HEK293T (cell line): ENCODE data around the gene POLR3G.

Experiments used
- CTCF ChIA-PET: fragments of 350-600 bp; formaldehyde crosslinking; extraction: SDS; loops from one replicate; lab custom pipeline; 2021; ENCODE audit warnings: antibody characterized with exemption, inconsistent platforms; lab: Yijun Ruan, JAX
- POLR2A ChIA-PET: fragments of 350-600 bp; formaldehyde crosslinking; extraction: SDS; loops from one replicate; lab custom pipeline; 2020; ENCODE audit warnings: antibody characterized with exemption, inconsistent platforms; lab: Yijun Ruan, JAX
- DNase-seq: peaks from one replicate; pipeline ENCODE4 v3.0.0; 2012; ENCODE audit warnings: mixed read lengths; ENCODE audit errors: extremely low spot score
- ARNT ChIP-seq: fragments of 450-650 bp; IDR thresholded peaks from 2 replicates; pipeline ENCODE4 v1.6.1; 2017; ENCODE audit warnings: mild to moderate bottlenecking
- BHLHE40 ChIP-seq: fragments of 450-650 bp; IDR thresholded peaks from 2 replicates; pipeline ENCODE4 v1.6.1; 2016; ENCODE audit warnings: mild to moderate bottlenecking, moderate library complexity, borderline replicate concordance
- CTBP1 ChIP-seq: fragments of 450-650 bp; IDR thresholded peaks from 2 replicates; pipeline ENCODE4 v1.6.1; 2016; ENCODE audit warnings: borderline replicate concordance
- ELF4 ChIP-seq: fragments of 450-650 bp; IDR thresholded peaks from 2 replicates; pipeline ENCODE4 v1.6.1; 2017; ENCODE audit warnings: antibody characterized with exemption
- FOXA1 ChIP-seq: fragments of 450-650 bp; IDR thresholded peaks from 2 replicates; pipeline ENCODE4 v1.6.1; 2016; ENCODE audit warnings: mild to moderate bottlenecking
- FOXK2 ChIP-seq: fragments of 450-650 bp; IDR thresholded peaks from 2 replicates; pipeline ENCODE4 v1.6.1; 2016; ENCODE audit warnings: mild to moderate bottlenecking
- FOXM1 ChIP-seq: fragments of 450-650 bp; IDR thresholded peaks from 2 replicates; pipeline ENCODE4 v1.6.1; 2017; ENCODE audit warnings: mild to moderate bottlenecking, borderline replicate concordance
- HDGF ChIP-seq: fragments of 450-650 bp; IDR thresholded peaks from 2 replicates; pipeline ENCODE4 v1.6.1; 2017; ENCODE audit warnings: antibody characterized with exemption, borderline replicate concordance
- L3MBTL2 ChIP-seq: fragments of 450-650 bp; conservative IDR thresholded peaks from 2 replicates; pipeline ENCODE4 v1.6.1; 2016; ENCODE audit warnings: mild to moderate bottlenecking
- LEF1 ChIP-seq: fragments of 450-650 bp; IDR thresholded peaks from 2 replicates; pipeline ENCODE4 v1.6.1; 2017; ENCODE audit warnings: mild to moderate bottlenecking, borderline replicate concordance
- NFRKB ChIP-seq: fragments of 450-650 bp; IDR thresholded peaks from 2 replicates; pipeline ENCODE4 v1.6.1; 2016; ENCODE audit warnings: mild to moderate bottlenecking, moderate library complexity
- SP1 ChIP-seq: fragments of 450-650 bp; IDR thresholded peaks from 2 replicates; pipeline ENCODE4 v1.6.1; 2017
- SUZ12 ChIP-seq: fragments of 450-650 bp; IDR thresholded peaks from 2 replicates; pipeline ENCODE4 v1.6.1; 2016; ENCODE audit warnings: mild to moderate bottlenecking
- TARDBP ChIP-seq: fragments of 450-650 bp; IDR thresholded peaks from 2 replicates; pipeline ENCODE4 v1.6.1; 2016
- ZNF384 ChIP-seq: fragments of 450-650 bp; IDR thresholded peaks from 2 replicates; pipeline ENCODE4 v1.6.1; 2016
- TF ChIP-seq, protein P1 (sequence below): fragments of 450-650 bp; IDR thresholded peaks from 2 replicates; pipeline ENCODE4 v1.6.1; 2016

POLR3G gene

GRCh38 chr5:90461288-90461687 is 13.4 kb upstream of the POLR3G start:
- DNase-seq = no peak
- no peak for TF ChIP-seq FOXA1
- TF ChIP-seq, protein P1, sequence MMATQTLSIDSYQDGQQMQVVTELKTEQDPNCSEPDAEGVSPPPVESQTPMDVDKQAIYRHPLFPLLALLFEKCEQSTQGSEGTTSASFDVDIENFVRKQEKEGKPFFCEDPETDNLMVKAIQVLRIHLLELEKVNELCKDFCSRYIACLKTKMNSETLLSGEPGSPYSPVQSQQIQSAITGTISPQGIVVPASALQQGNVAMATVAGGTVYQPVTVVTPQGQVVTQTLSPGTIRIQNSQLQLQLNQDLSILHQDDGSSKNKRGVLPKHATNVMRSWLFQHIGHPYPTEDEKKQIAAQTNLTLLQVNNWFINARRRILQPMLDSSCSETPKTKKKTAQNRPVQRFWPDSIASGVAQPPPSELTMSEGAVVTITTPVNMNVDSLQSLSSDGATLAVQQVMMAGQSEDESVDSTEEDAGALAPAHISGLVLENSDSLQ = peak; percentile 50
- no peak for TF ChIP-seq FOXM1
- TF ChIP-seq HDGF = no peak
- no peak for TF ChIP-seq BHLHE40
- TF ChIP-seq TARDBP = no peak
- ChIA-PET CTCF (interaction anchor here (0.6 to 0.8 kb wide), 2 partner anchors 318 to 1781 kb away, joined by 3 read pairs; no protein-coding TSS in a partner anchor), POLR2A (interaction anchor here (1.3 to 1.4 kb wide), 2 partner anchors 11 to 13 kb away, joined by 5 to 9 read pairs; partner anchors contain the start of genes MBLAC2 and POLR3G)

DNA sequence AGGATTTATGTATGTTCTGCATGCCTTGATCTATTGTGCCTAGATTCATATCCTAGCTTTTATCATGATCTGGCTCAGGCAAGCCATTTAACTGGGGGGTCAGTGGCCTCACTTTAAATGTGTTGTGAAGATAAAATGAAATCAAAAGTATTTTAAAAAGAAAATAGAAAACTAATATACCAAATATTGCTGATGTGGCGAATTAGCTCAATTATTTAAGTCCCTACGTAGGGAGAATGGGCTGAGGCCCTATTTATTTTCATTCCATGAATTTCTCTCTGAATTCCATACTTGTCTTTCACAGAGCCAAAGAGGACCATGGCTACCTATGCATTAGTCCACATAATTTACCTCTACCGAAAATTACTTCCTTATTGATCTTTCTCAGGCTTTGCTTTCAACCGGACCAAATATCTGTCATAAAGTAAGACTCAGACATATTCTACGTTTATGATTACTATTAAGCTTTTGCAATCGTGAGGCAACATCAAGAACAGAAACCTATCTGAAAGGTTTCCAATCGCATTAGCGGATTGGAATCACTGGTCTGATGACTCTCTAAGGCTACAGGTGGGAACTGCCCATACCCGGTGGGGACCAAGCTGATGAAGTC is 1.8 kb upstream of the POLR3G start:
- POLR2A ChIA-PET = interaction anchor here (0.6 to 3.3 kb wide), 7 partner anchors 12 to 142 kb away, joined by 3 to 17 read pairs (median 5); partner anchors contain the start of genes CETN3 and LYSMD3
- no peak for DNase-seq

GRCh38 chr5:90473396-90474234 is 1.0 kb upstream of the POLR3G start:
- peak; percentile 15 for DNase-seq
- ChIA-PET POLR2A (interaction anchor here (0.6 to 3.3 kb wide), 15 partner anchors 8 to 141 kb away, joined by 3 to 17 read pairs (median 5); partner anchors contain the start of genes CETN3 and LYSMD3), CTCF (interaction anchor here (0.6 kb wide), 1 partner anchor 9 kb away, joined by 3 read pairs; no protein-coding TSS in a partner anchor)
- TF ChIP-seq CTBP1 = no peak
- peak; percentile 97 for TF ChIP-seq L3MBTL2
- no peak for TF ChIP-seq NFRKB

More for the DNA sequence above, 1.8 kb upstream of the POLR3G start:
- CTCF ChIA-PET = interaction anchor here (0.6 to 0.8 kb wide), 2 partner anchors 8 to 57 kb away, joined by 3 read pairs; partner anchors contain the start of gene LYSMD3
- TF ChIP-seq FOXM1 = no peak

GRCh38 chr5:90475436-90475980 is 844 bp downstream of the POLR3G start:
- DNase-seq = no peak
- POLR2A ChIA-PET = interaction anchor here (1.0 to 3.3 kb wide), 16 partner anchors 8 to 128 kb away, joined by 3 to 17 read pairs (median 5); partner anchors contain the start of genes ADGRV1, CETN3 and LYSMD3
- CTCF ChIA-PET = interaction anchor here (0.8 kb wide), 1 partner anchor 24 kb away, joined by 3 read pairs; no protein-coding TSS in a partner anchor
- TF ChIP-seq NFRKB = no peak
- TF ChIP-seq, protein P1 = peak; percentile 77

- CTCF ChIA-PET = interaction anchor here (0.8 to 1.1 kb wide), 3 partner anchors 23 to 36 kb away, joined by 3 read pairs; no protein-coding TSS in a partner anchor
Observed at GRCh38 chr5:90476391-90476790, 1.7 kb downstream of the POLR3G start.

DNA sequence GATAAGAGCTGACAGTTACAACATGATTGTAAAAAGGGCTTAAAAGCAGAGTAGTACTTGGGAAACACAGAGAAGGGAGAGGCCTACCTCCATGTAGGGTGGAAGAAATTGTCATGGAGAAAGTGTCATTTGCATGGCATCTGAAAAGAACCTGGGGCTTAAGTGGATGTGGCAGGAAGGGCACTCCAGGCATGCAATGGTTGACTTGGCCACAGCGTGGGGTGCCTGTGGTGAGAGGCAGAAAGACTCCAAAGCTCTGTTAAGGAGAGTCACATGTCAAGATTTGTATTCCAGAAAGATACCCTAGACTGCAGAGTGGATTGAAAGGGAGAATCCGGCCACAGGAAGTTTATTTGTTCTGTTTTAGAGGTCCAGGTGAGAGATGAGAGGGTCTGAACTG is 2.4 kb downstream of the POLR3G start:
- POLR2A ChIA-PET = interaction anchor here (1.1 to 2.1 kb wide), 3 partner anchors 53 to 82 kb away, joined by 3 to 5 read pairs (median 3); partner anchors contain the start of genes ADGRV1 and CETN3
- CTCF ChIA-PET = interaction anchor here (0.9 to 1.1 kb wide), 3 partner anchors 10 to 37 kb away, joined by 3 read pairs; no protein-coding TSS in a partner anchor
- no peak for DNase-seq
- no peak for TF ChIP-seq BHLHE40
- TF ChIP-seq ARNT = no peak
- TF ChIP-seq LEF1 = no peak
- no peak for TF ChIP-seq ZNF384
- TF ChIP-seq FOXK2 = no peak
- no peak for TF ChIP-seq FOXA1
- TF ChIP-seq TARDBP = no peak
- no peak for TF ChIP-seq SUZ12
- TF ChIP-seq SP1 = no peak
- TF ChIP-seq L3MBTL2 = no peak
- no peak for TF ChIP-seq HDGF
- TF ChIP-seq ELF4 = no peak
- no peak for TF ChIP-seq CTBP1
- TF ChIP-seq, protein P1 = no peak
- no peak for TF ChIP-seq FOXM1
- no peak for TF ChIP-seq NFRKB

More at GRCh38 chr5:90476391-90476790, 1.7 kb downstream of the POLR3G start:
- POLR2A ChIA-PET = interaction anchor here (1.0 to 2.1 kb wide), 4 partner anchors 21 to 82 kb away, joined by 3 to 5 read pairs (median 4); partner anchors contain the start of genes ADGRV1 and CETN3
- no peak for DNase-seq
- TF ChIP-seq HDGF (no peak), ARNT (no peak), NFRKB (no peak), SUZ12 (no peak), LEF1 (no peak), BHLHE40 (no peak), CTBP1 (no peak), SP1 (no peak), FOXK2 (no peak), ZNF384 (no peak), FOXM1 (no peak), ELF4 (no peak), FOXA1 (no peak)
